Suprapubic skin (tissue), 4 donors: ENCODE results near the gene YY1. TPM values are rescaled to one million over a fixed set of nuclear protein-coding genes. Genes with fewer than 3 reads are reported as not detected.
"Not testable (repeated sequence)": the region's sequence is repeated elsewhere in the genome, so short reads cannot be mapped to it uniquely, and the experiment has no call there.

Source experiments
- DNase-seq, 2 donors: peaks; one replicate each; pipeline ENCODE4 v3.0.0-alpha.2; 2019; ENCODE audit warnings: low spot score in 2 of 2
- H3K27ac ChIP-seq: fragments of 200-600 bp; sonication (generic); one replicate; pipeline ENCODE4 v1.5.1; 2019
- H3K27me3 ChIP-seq: fragments of 200-600 bp; sonication (generic); one replicate; pipeline ENCODE4 v1.5.1; 2019
- H3K36me3 ChIP-seq: fragments of 200-600 bp; sonication (generic); one replicate; pipeline ENCODE4 v1.5.1; 2019
- H3K4me1 ChIP-seq: fragments of 200-600 bp; sonication (generic); one replicate; pipeline ENCODE4 v1.5.1; 2019
- H3K4me3 ChIP-seq: fragments of 200-600 bp; sonication (generic); one replicate; pipeline ENCODE4 v1.5.1; 2019; ENCODE audit warnings: mild to moderate bottlenecking
- H3K9me3 ChIP-seq: fragments of 200-600 bp; sonication (generic); one replicate; pipeline ENCODE4 v1.5.1; 2019
- CTCF ChIP-seq, 2 donors: fragments of 200-600 bp in 1 of 2; fragments of 450-650 bp in 1 of 2; sonication (generic) in 1 of 2; IDR thresholded peaks; one replicate each; pipeline ENCODE4 v1.5.1; 2016 to 2019; ENCODE audit warnings: antibody characterized with exemption in 2 of 2, mild to moderate bottlenecking in 1 of 2, moderate library complexity in 1 of 2
- EP300 ChIP-seq: sonication (generic); formaldehyde crosslinking; IDR thresholded peaks from one replicate; pipeline ENCODE4 v1.6.1; 2017; ENCODE audit warnings: antibody characterized with exemption
- POLR2A ChIP-seq, 2 donors: fragments of 450-650 bp; IDR thresholded peaks; one replicate each; pipeline ENCODE4 v1.6.1; 2017; ENCODE audit warnings: antibody characterized with exemption in 2 of 2, mild to moderate bottlenecking in 2 of 2, moderate library complexity in 2 of 2
- POLR2AphosphoS5 ChIP-seq, 3 donors: sonication (generic); formaldehyde crosslinking; IDR thresholded peaks; one replicate each; pipeline ENCODE4 v1.6.1; 2017; ENCODE audit warnings: antibody characterized with exemption in 3 of 3
- WGBS: methylation state at CpG from one replicate; pipeline ENCODE4 v1.1.5; 2018; 5-methylcytosine and 5-hydroxymethylcytosine counted together
- total RNA-seq, 4 donors: library from RNA; depleted of rRNA; stranded (reverse); fragments of >200 nt; gene quantifications; one replicate each; pipeline ENCODE4 v1.1.0, GENCODE V29; 2016

YY1 gene
- total RNA-seq, 4 donors from 2014 or later, result 42.1 to 56.3 (median 48.9) TPM

DNA sequence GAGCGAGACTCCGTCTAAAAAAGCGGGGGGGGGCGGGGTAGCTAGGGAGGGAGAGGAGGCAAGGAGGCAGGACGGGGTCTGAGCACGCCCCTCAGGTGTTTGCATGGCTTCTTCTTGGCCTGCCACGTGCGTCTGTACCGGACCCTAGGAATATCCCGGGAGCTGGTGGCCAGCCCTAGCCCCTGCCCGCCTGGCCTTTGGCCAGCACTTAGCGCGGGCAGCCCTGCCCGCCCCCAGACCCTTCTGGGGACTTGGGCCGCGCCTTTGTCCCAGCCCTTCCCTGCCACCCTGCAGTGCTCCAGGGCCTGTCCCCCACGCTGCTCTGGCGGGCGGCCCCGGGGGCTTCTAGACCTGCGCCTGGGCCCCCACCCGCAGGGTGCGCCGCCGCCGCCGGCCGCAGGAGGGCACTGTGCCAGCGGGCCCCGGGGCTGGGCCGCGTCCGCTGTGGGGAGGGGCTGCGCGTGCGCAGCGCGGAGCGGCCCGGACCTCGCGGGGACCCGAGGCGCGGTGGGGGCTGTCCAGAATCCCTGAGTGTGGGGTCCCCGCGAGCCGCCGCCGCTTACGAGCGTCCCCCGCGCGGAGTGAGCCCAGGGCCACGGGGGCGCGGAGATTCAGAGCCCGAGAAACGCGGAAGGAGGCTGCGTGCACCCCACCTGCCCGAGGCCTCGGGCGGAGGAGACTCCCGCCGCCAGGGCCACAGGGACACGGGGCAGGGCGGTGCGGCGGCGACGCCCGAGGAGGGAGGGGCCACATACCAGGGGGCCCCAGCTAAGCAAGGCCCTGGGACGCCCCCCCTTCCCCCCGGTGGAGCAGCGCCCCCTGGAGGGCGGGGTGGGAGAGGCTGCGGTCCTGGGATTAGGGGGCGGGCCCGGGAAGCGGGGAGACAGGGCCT, 46.3 kb downstream of the YY1 start:
- TF ChIP-seq CTCF (IDR thresholded peaks at IDR 0.05), result peak; percentile 52 to 75
- peak; percentile 18 to 24 for TF ChIP-seq POLR2A (IDR thresholded peaks at IDR 0.05)
- TF ChIP-seq EP300, result no peak
- peak in 1 of 3 donors; percentile 22 for TF ChIP-seq POLR2AphosphoS5 (IDR thresholded peaks at IDR 0.05)
- peaks cover 55% of the 10 kb centered on the region for H3K4me1 ChIP-seq
- DNase-seq, result peak in 1 of 2 donors; percentile 76
- WGBS, result 1% methylated on average over 14 of the region's 82 CpGs
- peaks cover 5% of the 10 kb centered on the region for H3K36me3 ChIP-seq
- no peaks in the 10 kb centered on the region for H3K9me3 ChIP-seq
- no peaks in the 10 kb centered on the region for H3K27me3 ChIP-seq
- peak overlapping the region; percentile 72 for H3K4me3 ChIP-seq
- H3K27ac ChIP-seq, result peak overlapping the region; percentile 91

DNA sequence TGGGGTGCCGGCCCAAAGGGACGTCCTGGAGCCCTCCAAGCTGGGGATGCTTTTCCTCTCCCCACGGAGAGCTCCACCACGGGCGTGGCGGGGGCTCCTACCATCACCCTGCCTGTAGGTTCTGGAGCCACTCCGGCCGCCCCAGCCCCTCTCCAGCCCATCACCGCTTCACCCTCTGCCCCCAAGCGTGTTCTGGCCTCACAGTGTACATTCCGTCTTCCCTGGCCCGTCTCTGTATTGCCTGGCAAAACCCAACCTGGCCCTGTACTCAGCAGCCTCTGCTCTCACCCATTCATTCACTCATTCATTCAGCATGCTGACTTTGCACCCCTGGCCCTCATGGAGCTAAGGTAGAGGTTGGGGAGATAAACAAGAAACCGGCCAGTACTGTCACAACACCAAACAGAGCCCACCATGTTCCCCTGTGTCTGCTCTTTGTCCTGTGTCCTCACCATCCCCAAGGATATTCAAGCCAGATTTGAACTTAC, 47.0 kb downstream of the YY1 start:
- H3K9me3 ChIP-seq, result no peaks in the 10 kb centered on the region
- peak in 1 of 2 donors; percentile 11 for TF ChIP-seq CTCF (IDR thresholded peaks at IDR 0.05)
- no peak for TF ChIP-seq POLR2A (IDR thresholded peaks at IDR 0.05)
- TF ChIP-seq POLR2AphosphoS5 (IDR thresholded peaks at IDR 0.05), result no peak
- TF ChIP-seq EP300, result no peak
- H3K4me3 ChIP-seq, result peak overlapping the region; percentile 72
- peaks cover 12% of the 10 kb centered on the region for H3K36me3 ChIP-seq
- peak in 1 of 2 donors; percentile 58 for DNase-seq
- H3K4me1 ChIP-seq, result peaks cover 62% of the 10 kb centered on the region
- no peaks in the 10 kb centered on the region for H3K27me3 ChIP-seq
- H3K27ac ChIP-seq, result peak overlapping the region; percentile 91
- WGBS, result 32% methylated on average over 11 of the region's 13 CpGs

DNA sequence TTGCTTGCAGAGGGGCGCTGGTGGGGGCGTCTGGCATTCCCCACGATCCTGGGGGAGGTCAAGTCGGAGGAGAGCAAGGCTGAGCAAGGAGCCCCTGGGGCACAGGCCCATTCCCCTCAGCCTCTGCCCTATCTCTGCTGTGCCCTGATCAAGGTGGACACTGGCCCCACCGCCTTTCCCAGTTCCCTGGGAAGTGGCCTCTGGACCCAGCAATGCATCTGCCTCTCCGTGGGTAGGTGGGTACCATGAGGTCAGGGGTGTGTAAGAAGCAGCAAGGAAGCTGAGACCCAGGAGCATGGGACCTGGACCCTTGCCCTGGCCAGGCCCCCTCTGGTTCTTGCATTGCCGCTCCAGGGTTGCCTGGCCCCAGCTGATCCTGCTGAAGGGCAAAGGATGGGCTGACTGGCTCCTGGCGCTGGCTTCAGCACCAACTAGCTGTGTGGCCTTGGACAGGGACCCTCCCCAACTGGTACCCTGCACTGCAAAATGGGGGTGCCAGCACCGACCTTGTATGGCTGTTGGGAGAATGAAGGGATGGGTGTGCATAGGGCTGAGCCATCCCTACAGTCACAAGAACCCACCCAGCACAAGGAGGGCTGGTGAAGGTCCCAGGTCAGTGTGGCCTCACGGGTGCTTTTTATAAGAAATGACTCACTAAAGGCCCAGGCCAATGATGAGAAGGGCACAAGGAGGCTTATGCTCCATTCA, 47.7 kb downstream of the YY1 start:
- WGBS, result 83% methylated on average over 5 of the region's 10 CpGs
- peaks cover 58% of the 10 kb centered on the region for H3K4me1 ChIP-seq
- no peaks in the 10 kb centered on the region for H3K27me3 ChIP-seq
- no peaks in the 10 kb centered on the region for H3K9me3 ChIP-seq
- TF ChIP-seq CTCF (IDR thresholded peaks at IDR 0.05), result no peak
- H3K36me3 ChIP-seq, result peaks cover 17% of the 10 kb centered on the region
- peak in 1 of 2 donors; percentile 65 for DNase-seq
- no peak overlapping the region for H3K27ac ChIP-seq
- H3K4me3 ChIP-seq, result no peak overlapping the region

GRCh38 chr14:100287202-100287997, 48.5 kb downstream of the YY1 start:
- Histone ChIP-seq H3K36me3 (peaks cover 25% of the 10 kb centered on the region), H3K4me1 (peaks cover 50% of the 10 kb centered on the region), H3K4me3 (no peak overlapping the region), H3K9me3 (no peaks in the 10 kb centered on the region), H3K27ac (no peak overlapping the region), H3K27me3 (no peaks in the 10 kb centered on the region)
- TF ChIP-seq EP300 (no peak), POLR2AphosphoS5 (IDR thresholded peaks at IDR 0.05) (no peak), POLR2A (IDR thresholded peaks at IDR 0.05) (no peak), CTCF (IDR thresholded peaks at IDR 0.05) (no peak)
- DNase-seq, result peak in 1 of 2 donors; percentile 51
- 75% methylated on average over 12 of the region's 12 CpGs for WGBS

DNA sequence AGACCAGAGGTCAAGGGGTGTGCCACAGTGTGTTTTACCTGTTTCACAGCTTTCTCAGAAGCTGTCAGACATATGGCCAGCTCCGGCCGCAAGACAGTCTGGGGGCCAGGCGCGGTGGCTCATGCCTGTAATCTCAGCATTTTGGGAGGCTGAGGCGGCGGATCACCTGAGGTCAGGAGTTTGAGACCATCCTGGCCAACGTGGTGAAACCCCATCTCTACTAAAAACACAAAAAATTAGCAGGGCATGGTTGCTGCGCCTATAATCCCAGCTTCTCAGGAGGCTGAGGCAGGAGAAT, 49.0 kb downstream of the YY1 start:
- not testable (repeated sequence) for DNase-seq
- peaks cover 47% of the 10 kb centered on the region for H3K4me1 ChIP-seq
- WGBS, result 95% methylated on average over 3 of the region's 8 CpGs

More for the DNA sequence above, 49.0 kb downstream of the YY1 start:
- not testable (repeated sequence) for H3K9me3 ChIP-seq, H3K4me3 ChIP-seq, H3K27ac ChIP-seq, H3K27me3 ChIP-seq
- H3K36me3 ChIP-seq, result peaks cover 30% of the 10 kb centered on the region
